ENCODE data around the gene TSPAN18. TPM values are rescaled to one million over a fixed set of nuclear protein-coding genes. Genes with fewer than 3 reads are reported as not detected.

Gene TSPAN18
- total RNA-seq, 6 donors from 2014 or later: 8.2 to 48.6 (median 17.5) TPM

- DNase-seq (no peak), ATAC-seq (ENCODE audit: low FRiP score in 2 of 2) (no peak)
- Histone ChIP-seq H3K27me3 (no peaks in the 10 kb centered on the region), H3K4me3 (no peak overlapping the region), H3K9me3 (no peaks in the 10 kb centered on the region), H3K27ac (peak overlapping the region in 1 of 4 donors; percentile 69), H3K4me1 (peaks cover 0 to 20% (median 12%) of the 10 kb centered on the region in 4 donors), H3K36me3 (no peaks in the 10 kb centered on the region)
- WGBS, 2 donors: 85 to 91% methylated on average over 12 of the region's 12 CpGs
- no peak for TF ChIP-seq POLR2AphosphoS5 (IDR thresholded peaks at IDR 0.05)
- TF ChIP-seq CTCF (IDR thresholded peaks at IDR 0.05): no peak
- TF ChIP-seq POLR2A (IDR thresholded peaks at IDR 0.05): no peak
- no peak for TF ChIP-seq EP300 (IDR thresholded peaks at IDR 0.05)
Measured at GRCh38 chr11:44969651-44970252, 243.0 kb downstream of the TSPAN18 start.

- TF ChIP-seq CTCF (IDR thresholded peaks at IDR 0.05): no peak
- TF ChIP-seq POLR2A (IDR thresholded peaks at IDR 0.05): no peak
- no peak for TF ChIP-seq POLR2AphosphoS5 (IDR thresholded peaks at IDR 0.05)
- no peak for TF ChIP-seq EP300 (IDR thresholded peaks at IDR 0.05)
- no peak overlapping the region for H3K4me3 ChIP-seq
- 74 to 84% methylated on average over 4 to 6 of the region's 6 CpGs for WGBS, 2 donors
- H3K27ac ChIP-seq: peak overlapping the region in 1 of 4 donors; percentile 69
- H3K36me3 ChIP-seq: no peaks in the 10 kb centered on the region
- ATAC-seq (ENCODE audit: low FRiP score in 2 of 2): no peak
- DNase-seq: no peak
- no peaks in the 10 kb centered on the region for H3K27me3 ChIP-seq
- H3K4me1 ChIP-seq: peaks cover 0 to 20% (median 12%) of the 10 kb centered on the region in 4 donors
- H3K9me3 ChIP-seq: no peaks in the 10 kb centered on the region
Measured at GRCh38 chr11:44970293-44970692, 243.5 kb downstream of the TSPAN18 start.

- H3K4me1 ChIP-seq: peaks cover 0 to 18% (median 9%) of the 10 kb centered on the region in 4 donors
- 93 to 97% methylated on average over 10 of the region's 10 CpGs for WGBS, 2 donors
- peak overlapping the region in 1 of 4 donors; percentile 69 for H3K27ac ChIP-seq
- no peaks in the 10 kb centered on the region for H3K9me3 ChIP-seq
- no peaks in the 10 kb centered on the region for H3K27me3 ChIP-seq
- ATAC-seq (ENCODE audit: low FRiP score in 2 of 2): no peak
- H3K36me3 ChIP-seq: no peaks in the 10 kb centered on the region
- no peak for TF ChIP-seq CTCF (IDR thresholded peaks at IDR 0.05)
- no peak for TF ChIP-seq POLR2AphosphoS5 (IDR thresholded peaks at IDR 0.05)
- TF ChIP-seq EP300 (IDR thresholded peaks at IDR 0.05): no peak
- TF ChIP-seq POLR2A (IDR thresholded peaks at IDR 0.05): no peak
- DNase-seq: no peak
- H3K4me3 ChIP-seq: no peak overlapping the region
Measured at GRCh38 chr11:44971185-44971584, 244.4 kb downstream of the TSPAN18 start.

- no peaks in the 10 kb centered on the region for H3K9me3 ChIP-seq
- H3K27me3 ChIP-seq: no peaks in the 10 kb centered on the region
- no peak overlapping the region for H3K27ac ChIP-seq
- H3K4me3 ChIP-seq: no peak overlapping the region
- TF ChIP-seq POLR2AphosphoS5 (IDR thresholded peaks at IDR 0.05): no peak
- no peak for TF ChIP-seq POLR2A (IDR thresholded peaks at IDR 0.05)
- TF ChIP-seq EP300 (IDR thresholded peaks at IDR 0.05): no peak
- TF ChIP-seq CTCF (IDR thresholded peaks at IDR 0.05): no peak
- no peaks in the 10 kb centered on the region for H3K36me3 ChIP-seq
- ATAC-seq (ENCODE audit: low FRiP score in 2 of 2): no peak
- WGBS, 2 donors: 88 to 92% methylated on average over 17 to 19 of the region's 19 CpGs
- peaks cover 6 to 13% (median 10%) of the 10 kb centered on the region in 4 donors for H3K4me1 ChIP-seq
- DNase-seq: no peak
Measured at GRCh38 chr11:44972746-44973435, 246.1 kb downstream of the TSPAN18 start.
